Pancreas (tissue), 10 donors: ENCODE data around the gene VWA2. TPM values are rescaled to one million over a fixed set of nuclear protein-coding genes. Genes with fewer than 3 reads are reported as not detected.

Experiments
- ATAC-seq, 4 donors: fragments of 200-7000 bp; cut with Tn5 transposase; one replicate each; pipeline versions ENCODE4 v1.8.0 to v1.9.1; 2020; ENCODE audit warnings: mild to moderate bottlenecking in 4 of 4, moderate library complexity in 4 of 4
- DNase-seq, 6 donors: peaks; one replicate each; pipeline ENCODE4 v3.0.0-alpha.2; 2020
- FAIRE-seq: peaks from 2 replicates; lab custom pipeline; 2012; peaks lifted over from hg19 to GRCh38; lab: Jason Lieb, UNC
- H3K27ac ChIP-seq, 4 donors: fragments of 200-600 bp; sonication (generic); 1 replicate in 3 of 4; 2 replicates in 1 of 4; pipeline versions ENCODE4 v1.5.0 to v1.8.0; 2020
- H3K27me3 ChIP-seq, 4 donors: fragments of 200-600 bp; one replicate each; pipeline ENCODE4 v1.8.0; 2021
- H3K36me3 ChIP-seq, 3 donors: fragments of 200-600 bp; sonication (generic) in 1 of 3; one replicate each; pipeline versions ENCODE4 v1.5.0 to v1.8.0; 2020 to 2021
- H3K4me1 ChIP-seq, 3 donors: fragments of 200-600 bp; one replicate each; pipeline ENCODE4 v1.8.0; 2021
- H3K4me3 ChIP-seq, 4 donors: fragments of 200-600 bp; sonication (generic) in 2 of 4; one replicate each; pipeline versions ENCODE4 v1.5.0 to v1.8.0; 2020 to 2021
- H3K9me3 ChIP-seq, 4 donors: fragments of 200-600 bp; one replicate each; pipeline ENCODE4 v1.8.0; 2021
- CTCF ChIP-seq, 4 donors: fragments of 200-600 bp; sonication (generic) in 3 of 4; IDR thresholded peaks; one replicate each; pipeline versions ENCODE4 v1.5.0 to v1.8.0; 2021; ENCODE audit warnings: antibody characterized with exemption in 4 of 4
- WGBS, 2 donors: extraction: QIAGEN DNeasy Blood & Tissue Kit; methylation state at CpG; one replicate each; pipeline ENCODE4 v1.1.7; 2013; 5-methylcytosine and 5-hydroxymethylcytosine counted together
- intact Hi-C, 3 donors: fragments of 100-400 bp; cut with DNase I; formaldehyde crosslinking; loops; one replicate each; pipeline versions ENCODE4 v1.11.1 to v1.14.2; 2022
- polyA plus RNA-seq, 2 donors: library from polyadenylated mRNA; stranded (reverse); fragments of 200-250 nt; gene quantifications; one replicate each; pipeline ENCODE4 v1.2.3, GENCODE V29; 2013
- total RNA-seq, 6 donors: library from RNA; stranded (reverse); fragmentation: NEBNext Ultra II Directional in 4 of 6; extraction: Animal tissue kit (Norgen Biotek cat#: 25700) in 4 of 6; gene quantifications; one replicate each; pipeline versions ENCODE4 v1.2.1 to v1.2.4, GENCODE V29; 2021 to 2023
- donor health status: healthy with polysubstance abuse.
- donor health status: DM: no; HTN: no; CAD: no; lungs with moderate emphysema.
- donor health status: DM: no; HTN: no; CAD: no.
- donor health status: control.
- donor health status: control.
- donor health status: Bipolar disorder and iron deficiency.
- donor health status: DM: yes; HTN: yes; CAD: no.
- donor health status: DM: no; HTN: no; CAD: no.
- donor health status: DM: no; HTN: no; CAD: no.
- donor health status: DM: yes; HTN: yes; CAD: no.

Gene VWA2
- total and polyA plus RNA-seq, 8 donors = 1.4 to 9.5 (median 4.2) TPM

- 91 to 93% methylated on average over 16 of the region's 16 CpGs for WGBS, 2 donors
Measured at GRCh38 chr10:114300036-114300645, 61.1 kb downstream of the VWA2 start.

GRCh38 chr10:114301177-114301576, 62.1 kb downstream of the VWA2 start:
- ATAC-seq = no peak
- intact Hi-C loops = loop anchor here in 1 of 3 donors (5.0 to 10.0 kb wide), 2 partner anchors 136 to 244 kb away; no protein-coding TSS in a partner anchor
- no peak for FAIRE-seq
- TF ChIP-seq CTCF (IDR thresholded peaks at IDR 0.05) = no peak
- no peaks in the 10 kb centered on the region for H3K9me3 ChIP-seq
- peak in 1 of 6 donors; percentile 26 for DNase-seq
- H3K4me1 ChIP-seq = no peaks in the 10 kb centered on the region
- H3K27ac ChIP-seq = no peak overlapping the region
- peaks cover 0 to 11% (median 5%) of the 10 kb centered on the region in 3 donors for H3K36me3 ChIP-seq
- no peaks in the 10 kb centered on the region for H3K27me3 ChIP-seq
- H3K4me3 ChIP-seq = no peak overlapping the region
- 93 to 94% methylated on average over 9 of the region's 9 CpGs for WGBS, 2 donors

More at GRCh38 chr10:114300036-114300645, 61.1 kb downstream of the VWA2 start:
- no peak for FAIRE-seq
- H3K27ac ChIP-seq = no peak overlapping the region
- peaks cover 0 to 13% (median 7%) of the 10 kb centered on the region in 3 donors for H3K36me3 ChIP-seq
- H3K4me3 ChIP-seq = no peak overlapping the region
- no peaks in the 10 kb centered on the region for H3K4me1 ChIP-seq
- DNase-seq = peak in 1 of 6 donors; percentile 44
- no peak for TF ChIP-seq CTCF (IDR thresholded peaks at IDR 0.05)
- H3K27me3 ChIP-seq = no peaks in the 10 kb centered on the region
- no peak for ATAC-seq
- no peaks in the 10 kb centered on the region for H3K9me3 ChIP-seq
- intact Hi-C loops = loop anchor here in 1 of 3 donors (5.0 to 10.0 kb wide), 2 partner anchors 137 to 245 kb away; no protein-coding TSS in a partner anchor

- Histone ChIP-seq H3K9me3 (no peaks in the 10 kb centered on the region), H3K36me3 (peaks cover 0 to 2% (median 0%) of the 10 kb centered on the region in 3 donors), H3K27me3 (no peaks in the 10 kb centered on the region), H3K4me3 (no peak overlapping the region), H3K4me1 (no peaks in the 10 kb centered on the region), H3K27ac (no peak overlapping the region)
- TF ChIP-seq CTCF (IDR thresholded peaks at IDR 0.05) = no peak
- no peak for FAIRE-seq
- ATAC-seq = no peak
- WGBS, 2 donors = 70 to 77% methylated on average over 14 of the region's 14 CpGs
- intact Hi-C loops = loop anchor here in 1 of 3 donors (5.0 to 10.0 kb wide), 2 partner anchors 135 to 243 kb away; no protein-coding TSS in a partner anchor
- no peak for DNase-seq
Measured at GRCh38 chr10:114301951-114302710, 63.1 kb downstream of the VWA2 start.

GRCh38 chr10:114303556-114303955, 64.5 kb downstream of the VWA2 start:
- H3K27ac ChIP-seq = no peak overlapping the region
- DNase-seq (no peak), ATAC-seq (no peak), FAIRE-seq (no peak)
- no peak for TF ChIP-seq CTCF (IDR thresholded peaks at IDR 0.05)
- no peaks in the 10 kb centered on the region for H3K27me3 ChIP-seq
- 48 to 55% methylated on average over 10 of the region's 10 CpGs for WGBS, 2 donors
- no peak overlapping the region for H3K4me3 ChIP-seq
- no peaks in the 10 kb centered on the region for H3K4me1 ChIP-seq
- no peaks in the 10 kb centered on the region for H3K9me3 ChIP-seq
- intact Hi-C loops = loop anchor here in 1 of 3 donors (5.0 to 10.0 kb wide), 2 partner anchors 134 to 241 kb away; no protein-coding TSS in a partner anchor
- no peaks in the 10 kb centered on the region for H3K36me3 ChIP-seq
